GM19452 (cell line): ENCODE results near the gene DHDH.
A peak's percentile ranks its signal among the peaks of the same experiment; 100 is the strongest.

Experiments used
- ATAC-seq: cut with Tn5 transposase; IDR thresholded peaks from one replicate; pipeline ENCODE4 v1.9.1; 2021; ENCODE audit not compliant: unreplicated experiment

Gene DHDH

GRCh38 chr19:48991011-48991609, 57.6 kb downstream of the DHDH start:
- ATAC-seq, result no peak

DNA sequence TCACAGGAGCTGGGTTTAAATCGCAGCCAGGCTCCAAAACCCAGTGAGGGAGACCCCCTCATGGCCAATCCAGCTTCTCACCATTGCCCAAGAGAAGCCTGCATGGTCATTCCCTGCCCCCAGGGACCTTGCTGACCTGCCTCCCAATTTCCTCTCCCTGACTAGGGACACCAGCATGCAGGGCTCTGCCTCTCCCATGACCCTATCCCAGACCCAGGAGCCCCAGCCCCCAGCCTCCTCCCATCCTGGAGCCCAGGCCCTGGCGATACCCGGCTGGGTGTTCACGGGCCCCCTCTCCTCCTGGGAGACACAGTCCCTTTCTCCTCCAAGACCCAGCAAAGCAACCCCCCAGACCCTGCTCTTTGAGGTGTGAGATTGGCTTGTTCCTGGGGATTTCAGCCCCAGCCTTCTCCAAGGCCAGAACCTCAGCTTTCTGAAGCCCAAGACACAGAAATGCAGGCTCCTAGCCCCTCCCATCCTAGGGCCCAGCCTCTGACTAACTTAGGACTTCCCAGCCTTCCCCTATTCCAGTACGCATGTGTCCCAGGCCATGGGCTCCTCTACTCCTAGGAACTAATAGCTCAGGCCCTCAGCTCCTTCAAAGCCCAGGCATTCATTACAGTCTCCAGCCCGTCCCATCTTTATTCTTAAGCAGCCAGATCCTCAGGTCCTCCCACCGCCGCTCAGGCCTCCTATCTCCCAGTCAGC, 58.5 kb downstream of the DHDH start:
- ATAC-seq, result no peak

- ATAC-seq, result no peak
Measured at GRCh38 chr19:48992581-48993174, 59.2 kb downstream of the DHDH start.

GRCh38 chr19:48993175-48994034, 59.9 kb downstream of the DHDH start, which contains the start of the genes GYS1 and RUVBL2:
TSS of gene GYS1 (minus strand) at chr19:48993309. CDS start at chr19:48993112, 197 bp downstream.
TSS of gene RUVBL2 (plus strand) at chr19:48993887. CDS start at chr19:48993912, 25 bp downstream.
- ATAC-seq, result peak; percentile 92

- ATAC-seq, result no peak
Measured at GRCh38 chr19:48994035-48994386, 60.5 kb downstream of the DHDH start.
